Gastroesophageal sphincter (tissue), 3 donors: Measurements from ENCODE around the gene C6orf58.

ENCODE experiments used
- CTCF ChIP-seq, 4 experiments: fragments of 200-600 bp in 2 of 4; fragments of 450-650 bp in 2 of 4; sonication (generic) in 1 of 4; IDR thresholded peaks; one replicate each; pipeline ENCODE4 v1.5.1; 2017 to 2019; ENCODE audit warnings: antibody characterized with exemption in 4 of 4, mild to moderate bottlenecking in 2 of 4, moderate library complexity in 2 of 4
- POLR2A ChIP-seq, 2 donors: fragments of 450-650 bp; IDR thresholded peaks; one replicate each; pipeline ENCODE4 v1.6.1; 2017; ENCODE audit warnings: antibody characterized with exemption in 2 of 2, mild to moderate bottlenecking in 2 of 2, moderate library complexity in 1 of 2

- no peak for TF ChIP-seq CTCF (IDR thresholded peaks at IDR 0.05)
- no peak for TF ChIP-seq POLR2A (IDR thresholded peaks at IDR 0.05)
Observed at GRCh38 chr6:127586372-127586771, 9.4 kb downstream of the C6orf58 start.
